Fibroblast of upper back skin (primary cell): Measurements from ENCODE around the gene FGF3.
"Not testable (repeated sequence)": the region's sequence is repeated elsewhere in the genome, so short reads cannot be mapped to it uniquely, and the experiment has no call there.

Experiments used
- DNase-seq: peaks from one replicate; pipeline ENCODE4 v3.0.0-alpha.2; 2013

Gene FGF3

GRCh38 chr11:69764918-69765317 lies 54.3 kb downstream of the FGF3 start:
- not testable (repeated sequence) for DNase-seq

GRCh38 chr11:69760319-69760718 lies 58.9 kb downstream of the FGF3 start:
- DNase-seq: no peak
